ENCODE results near the gene RFT1. TPM values are rescaled to one million over a fixed set of nuclear protein-coding genes. Genes with fewer than 3 reads are reported as not detected.

The RFT1 gene
- total and polyA plus RNA-seq, 2 donors (not counting 3 experiments of a cell fraction or from before 2014, with no cell fraction given) = 29.8 to 39.9 TPM

DNA sequence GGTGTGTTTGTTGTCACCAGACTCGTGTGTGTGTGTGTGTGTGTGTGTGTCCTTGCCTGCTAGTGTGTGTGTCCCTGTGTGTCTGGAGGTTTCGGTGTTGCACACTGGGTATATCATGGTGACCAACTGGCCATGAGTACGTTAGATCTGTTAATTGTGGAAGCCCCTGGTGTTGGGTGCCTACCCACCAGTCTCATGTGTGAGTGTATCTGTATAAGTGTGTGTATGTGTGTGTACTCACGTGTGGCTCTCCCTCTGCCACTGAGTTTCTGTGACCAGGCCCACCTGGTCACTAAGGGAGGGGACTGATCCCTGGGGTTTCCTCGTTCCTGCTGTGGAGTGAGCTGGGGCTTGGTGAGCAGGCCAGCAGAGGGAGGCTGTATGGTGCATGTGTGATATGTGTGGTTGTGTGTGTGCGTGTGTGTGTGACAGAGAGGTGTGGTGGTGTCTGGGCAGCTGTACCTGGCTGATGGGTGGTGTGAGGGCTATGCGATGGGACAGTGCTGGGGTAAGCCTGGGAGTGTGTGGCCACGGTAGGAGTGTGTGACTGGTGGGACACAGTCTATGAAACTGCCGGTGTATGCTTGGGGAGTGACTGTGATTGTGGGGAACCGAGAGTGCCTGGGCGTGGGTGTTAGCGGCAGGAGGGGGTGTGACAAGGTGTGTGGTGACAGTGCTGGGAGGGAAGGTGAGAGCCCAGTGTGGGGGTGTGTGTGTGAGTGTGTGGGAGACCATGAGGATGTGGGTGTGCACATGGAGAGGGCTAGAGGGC is 32.6 kb upstream of the RFT1 start:
- Histone ChIP-seq H2AFZ (ENCODE audit: low read depth, low read length) (no peak overlapping the region), H3K79me2 (ENCODE audit: control insufficient read depth, insufficient read depth, low read length) (peaks cover 6% of the 10 kb centered on the region), H3K36me3 (ENCODE audit: control insufficient read depth in 2 of 2, extremely low read depth in 1 of 2, insufficient read depth in 2 of 2, low read length in 2 of 2) (no peaks in the 10 kb centered on the region), H3K4me1 (ENCODE audit: control insufficient read depth, extremely low read depth, insufficient read depth, low read length) (peaks cover 34% of the 10 kb centered on the region), H3K4me3 (replicated peaks in 1 of 3; ENCODE audit: insufficient read depth in 1 of 3, low read depth in 1 of 3, low read length in 3 of 3) (peak overlapping the region in 1 of 3 experiments; percentile 87), H3K4me2 (ENCODE audit: insufficient read depth, low read length) (peak overlapping the region; percentile 23), H4K20me1 (replicated peaks; ENCODE audit: control insufficient read depth, extremely low read depth, insufficient read depth, low read length) (no peaks in the 10 kb centered on the region), H3K9me1 (replicated peaks; ENCODE audit: control insufficient read depth, extremely low read depth, insufficient read depth, low read length) (no peaks in the 10 kb centered on the region), H3K9ac (replicated peaks; ENCODE audit: extremely low read depth, insufficient read depth, low read length) (no peak overlapping the region), H3K9me3 (replicated peaks; ENCODE audit: control insufficient read depth, insufficient read depth, low read length) (no peaks in the 10 kb centered on the region), H3K27ac (ENCODE audit: insufficient read depth, low read depth, low read length) (no peak overlapping the region), H3K27me3 (ENCODE audit: control insufficient read depth in 2 of 2, insufficient read depth in 2 of 2, low read length in 2 of 2) (no peaks in the 10 kb centered on the region)
- TF ChIP-seq FOS (IDR thresholded peaks at IDR 0.05; ENCODE audit: borderline replicate concordance, insufficient read depth, low read length) = no peak
- TF ChIP-seq EZH2 (IDR thresholded peaks at IDR 0.05; ENCODE audit: borderline replicate concordance, low read depth, low read length, severe bottlenecking) = no peak
- TF ChIP-seq, protein P1, sequence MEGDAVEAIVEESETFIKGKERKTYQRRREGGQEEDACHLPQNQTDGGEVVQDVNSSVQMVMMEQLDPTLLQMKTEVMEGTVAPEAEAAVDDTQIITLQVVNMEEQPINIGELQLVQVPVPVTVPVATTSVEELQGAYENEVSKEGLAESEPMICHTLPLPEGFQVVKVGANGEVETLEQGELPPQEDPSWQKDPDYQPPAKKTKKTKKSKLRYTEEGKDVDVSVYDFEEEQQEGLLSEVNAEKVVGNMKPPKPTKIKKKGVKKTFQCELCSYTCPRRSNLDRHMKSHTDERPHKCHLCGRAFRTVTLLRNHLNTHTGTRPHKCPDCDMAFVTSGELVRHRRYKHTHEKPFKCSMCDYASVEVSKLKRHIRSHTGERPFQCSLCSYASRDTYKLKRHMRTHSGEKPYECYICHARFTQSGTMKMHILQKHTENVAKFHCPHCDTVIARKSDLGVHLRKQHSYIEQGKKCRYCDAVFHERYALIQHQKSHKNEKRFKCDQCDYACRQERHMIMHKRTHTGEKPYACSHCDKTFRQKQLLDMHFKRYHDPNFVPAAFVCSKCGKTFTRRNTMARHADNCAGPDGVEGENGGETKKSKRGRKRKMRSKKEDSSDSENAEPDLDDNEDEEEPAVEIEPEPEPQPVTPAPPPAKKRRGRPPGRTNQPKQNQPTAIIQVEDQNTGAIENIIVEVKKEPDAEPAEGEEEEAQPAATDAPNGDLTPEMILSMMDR (IDR thresholded peaks at IDR 0.05; ENCODE audit: extremely low read depth in 1 of 2, insufficient read depth in 1 of 2, low read depth in 1 of 2, low read length in 2 of 2) = no peak
- TF ChIP-seq POLR2A (IDR thresholded peaks at IDR 0.05; ENCODE audit: low read depth, low read length) = no peak
- TF ChIP-seq GATA2 (IDR thresholded peaks at IDR 0.05; ENCODE audit: insufficient read depth, insufficient read length, low read depth, low read length) = no peak
- no peak for TF ChIP-seq POLR2AphosphoS5 (IDR thresholded peaks at IDR 0.05; ENCODE audit: insufficient read depth, low read depth, low read length)
- no peak for TF ChIP-seq MAX (IDR thresholded peaks at IDR 0.05; ENCODE audit: insufficient read depth, insufficient read length)
- TF ChIP-seq JUN (IDR thresholded peaks at IDR 0.05; ENCODE audit: borderline replicate concordance, insufficient read depth, insufficient read length, low read depth) = no peak
- TF ChIP-seq MYC (IDR thresholded peaks at IDR 0.05; ENCODE audit: low read depth, low read length) = no peak
- FAIRE-seq (no peak), DNase-seq (ENCODE audit: low read depth, low spot score) (no peak)
- intact Hi-C loops (cut with micrococcal nuclease) = no loop called here
- TSS peak; percentile 35 for BruUV-seq (replicated peaks)
- ChIA-PET CTCF (no interaction called here), POLR2A (no interaction called here)
- dilution Hi-C loops (cut with MboI; ENCODE audit: extremely low pct_ligation_motif_present, low sequenced_read_pairs) = no loop called here
